ENCODE results near the gene XPNPEP3. TPM values are rescaled to one million over a fixed set of nuclear protein-coding genes. Genes with fewer than 3 reads are reported as not detected.

The XPNPEP3 gene
- total and polyA plus RNA-seq, 2 of the 4 experiments (the other 2 are of a cell fraction), result 9.3 to 10.9 TPM

- no peak overlapping the region for H4K5ac ChIP-seq (ENCODE audit: low read depth, low read length)
- peaks cover 23% of the 10 kb centered on the region for H3K36me3 ChIP-seq (ENCODE audit: control insufficient read depth, insufficient read depth, low read length)
- peaks cover 9 to 19% of the 10 kb centered on the region in 2 experiments; a peak in 3 of 4 replicates for H3K79me1 ChIP-seq (ENCODE audit: low read depth in 1 of 2, low read length in 2 of 2)
- no peak overlapping the region for H4K8ac ChIP-seq (ENCODE audit: low read depth in 2 of 2, low read length in 2 of 2)
- no peak overlapping the region for H4K91ac ChIP-seq (ENCODE audit: insufficient read depth, low read depth, low read length)
- no peak overlapping the region for H2BK15ac ChIP-seq (ENCODE audit: low read depth, low read length)
- no peak overlapping the region for H3K4ac ChIP-seq (ENCODE audit: low read depth, low read length)
- H3K27me3 ChIP-seq (ENCODE audit: control insufficient read depth, insufficient read depth, low read length), result no peaks in the 10 kb centered on the region
- intact Hi-C loops (cut with micrococcal nuclease) (no loop called here), in situ Hi-C loops (cut with MboI; ENCODE audit: low sequenced_read_pairs) (no loop called here), dilution Hi-C loops (cut with HindIII; ENCODE audit: low sequenced_read_pairs, unreplicated experiment) (no loop called here)
- no peak overlapping the region for H3K14ac ChIP-seq (replicated peaks; ENCODE audit: low read depth, low read length)
- TF ChIP-seq POLR2A (IDR thresholded peaks at IDR 0.05; ENCODE audit: low read depth, low read length) (no peak), CHD1 (IDR thresholded peaks at IDR 0.05; ENCODE audit: low read depth, low read length) (no peak)
- 0 out of 2 replicates have a peak, but pooled peaks cover 3% of the 10 kb centered on the region for H3K9me1 ChIP-seq (ENCODE audit: insufficient read depth, low read length)
- 100% methylated on average over 2 of the region's 6 CpGs; no CpG with 5 or more reads in 1 of the 2 experiments for WGBS, 2 experiments (ENCODE audit: extremely low coverage in 2 of 2, insufficient read length in 1 of 2)
- no peaks in the 10 kb centered on the region for H3K4me1 ChIP-seq (ENCODE audit: control insufficient read depth, insufficient read depth, low read length)
- no peak overlapping the region for H3K4me2 ChIP-seq (ENCODE audit: low read depth, low read length)
- DNase-seq (no peak), ATAC-seq (ENCODE audit: low read depth) (no peak)
- no peak overlapping the region for H2AK5ac ChIP-seq (ENCODE audit: low read depth, low read length)
- H2BK5ac ChIP-seq (ENCODE audit: low read depth, low read length, poor library complexity, severe bottlenecking), result no peak overlapping the region
- H3K27ac ChIP-seq (ENCODE audit: insufficient read depth, low read length), result no peak overlapping the region
- H3K9me3 ChIP-seq (ENCODE audit: control insufficient read depth, insufficient read depth, low read length), result no peaks in the 10 kb centered on the region
- no peak overlapping the region for H3K18ac ChIP-seq (ENCODE audit: low read depth, low read length)
- H3K56ac ChIP-seq (ENCODE audit: extremely low read depth, insufficient read depth, low read length), result no peak overlapping the region
- no peak overlapping the region for H3K9ac ChIP-seq (ENCODE audit: low read depth, low read length)
- no peak overlapping the region for H3K4me3 ChIP-seq (ENCODE audit: insufficient read depth, low read depth, low read length)
- H2AFZ ChIP-seq (replicated peaks; ENCODE audit: low read length, poor library complexity), result no peak overlapping the region
- H3K23ac ChIP-seq (ENCODE audit: low read depth, low read length), result no peak overlapping the region
- no peak overlapping the region for H2BK120ac ChIP-seq (ENCODE audit: low read depth, low read length)
- no TSS peak for BruUV-seq (replicated peaks)
- no peak overlapping the region for H2AK9ac ChIP-seq (replicated peaks; ENCODE audit: low read depth, low read length, poor library complexity)
- ChIA-PET POLR2A (ENCODE audit: unreplicated experiment) (no interaction called here), CTCF (no interaction called here)
- no peaks in the 10 kb centered on the region for H4K20me1 ChIP-seq (ENCODE audit: insufficient read depth, low read length)
- no peak overlapping the region for H2BK20ac ChIP-seq (ENCODE audit: low read depth, low read length)
Measured at GRCh38 chr22:40972587-40972986, 115.6 kb downstream of the XPNPEP3 start.
